GM19467 (cell line): Measurements from ENCODE around the gene TBCK.

Source experiments
- ATAC-seq: cut with Tn5 transposase; IDR thresholded peaks from one replicate; pipeline ENCODE4 v1.9.1; 2021; ENCODE audit warnings: mild to moderate bottlenecking, moderate library complexity; ENCODE audit not compliant: unreplicated experiment

The TBCK gene

GRCh38 chr4:106287353-106287969, 28.5 kb downstream of the TBCK start:
- ATAC-seq: no peak

- ATAC-seq: no peak
Measured at GRCh38 chr4:106286611-106287010, 29.4 kb downstream of the TBCK start.

GRCh38 chr4:106284227-106284626, 31.8 kb downstream of the TBCK start:
- no peak for ATAC-seq

GRCh38 chr4:106277140-106277675, 38.8 kb downstream of the TBCK start:
- ATAC-seq: no peak

- no peak for ATAC-seq
Measured at GRCh38 chr4:106273831-106274230, 42.2 kb downstream of the TBCK start.

- no peak for ATAC-seq
Measured at GRCh38 chr4:106270736-106271135, 45.3 kb downstream of the TBCK start.

- no peak for ATAC-seq
Measured at GRCh38 chr4:106269711-106270110, 46.3 kb downstream of the TBCK start.

GRCh38 chr4:106268786-106269185, 47.2 kb downstream of the TBCK start:
- ATAC-seq: no peak

- no peak for ATAC-seq
Measured at GRCh38 chr4:106266201-106266600, 49.8 kb downstream of the TBCK start.

GRCh38 chr4:106264331-106264728, 51.7 kb downstream of the TBCK start:
- ATAC-seq: no peak

- ATAC-seq: no peak
Measured at GRCh38 chr4:106263594-106264330, 52.2 kb downstream of the TBCK start.

- no peak for ATAC-seq
Measured at GRCh38 chr4:106261980-106262379, 54.0 kb downstream of the TBCK start.

GRCh38 chr4:106258145-106259045, 57.6 kb downstream of the TBCK start:
- no peak for ATAC-seq

GRCh38 chr4:106256190-106256589, 59.8 kb downstream of the TBCK start:
- ATAC-seq: no peak

- ATAC-seq: no peak
Measured at GRCh38 chr4:106255195-106255594, 60.8 kb downstream of the TBCK start.

- no peak for ATAC-seq
Measured at GRCh38 chr4:106253364-106254129, 62.5 kb downstream of the TBCK start.

GRCh38 chr4:106247600-106247999, 68.4 kb downstream of the TBCK start:
- ATAC-seq: no peak

- no peak for ATAC-seq
Measured at GRCh38 chr4:106246441-106246840, 69.6 kb downstream of the TBCK start.

- ATAC-seq: no peak
Measured at GRCh38 chr4:106245176-106245575, 70.8 kb downstream of the TBCK start.

- no peak for ATAC-seq
Measured at GRCh38 chr4:106240699-106241098, 75.3 kb downstream of the TBCK start.
